Keratinocyte (primary cell): ENCODE results near the gene FN3KRP. TPM values are rescaled to one million over a fixed set of nuclear protein-coding genes. Genes with fewer than 3 reads are reported as not detected.

ENCODE experiments used
- DNase-seq: peaks from one replicate; pipeline ENCODE4 v3.0.0-alpha.2; 2011; ENCODE audit warnings: low read depth, missing footprints, low spot score
- FAIRE-seq: peaks from 2 replicates; lab custom pipeline; 2011; peaks lifted over from hg19 to GRCh38; lab: Jason Lieb, UNC
- H2AFZ ChIP-seq: 2 replicates; pipeline ENCODE4 v1.6.0; 2012; ENCODE audit warnings: low read length, control low read depth, inconsistent platforms; ENCODE audit not compliant: control insufficient read depth
- H3K27ac ChIP-seq: 2 replicates; pipeline ENCODE4 v1.5.1; 2011; ENCODE audit warnings: low read length; ENCODE audit not compliant: control insufficient read depth, insufficient read depth
- H3K27me3 ChIP-seq: 3 replicates; pipeline ENCODE4 v1.6.0; 2011; ENCODE audit warnings: low read length; ENCODE audit not compliant: control insufficient read depth, insufficient read depth; ENCODE audit errors: extremely low read depth
- H3K36me3 ChIP-seq, 2 experiments: 2 replicates in 1 of 2; 3 replicates in 1 of 2; pipeline ENCODE4 v1.5.1; 2011; ENCODE audit warnings: low read length in 2 of 2, mild to moderate bottlenecking in 1 of 2; ENCODE audit not compliant: control insufficient read depth in 2 of 2, insufficient read depth in 2 of 2; ENCODE audit errors: extremely low read depth in 1 of 2
- H3K4me1 ChIP-seq: 3 replicates; pipeline ENCODE4 v1.5.1; 2011; ENCODE audit warnings: low read length; ENCODE audit not compliant: control insufficient read depth, insufficient read depth; ENCODE audit errors: extremely low read depth
- H3K4me2 ChIP-seq: 3 replicates; pipeline ENCODE4 v1.6.0; 2011; ENCODE audit warnings: low read depth, low read length; ENCODE audit not compliant: control insufficient read depth, insufficient read depth; ENCODE audit errors: extremely low read depth
- H3K4me3 ChIP-seq, 3 experiments: fragments of 200-600 bp in 1 of 3; sonication (generic) in 1 of 3; 2 replicates in 2 of 3; 3 replicates in 1 of 3; pipeline ENCODE4 v1.5.1; 2011 to 2016; ENCODE audit warnings: low read length in 3 of 3, mild to moderate bottlenecking in 3 of 3, control low read depth in 2 of 3, inconsistent platforms in 1 of 3, low read depth in 1 of 3, mixed read lengths in 1 of 3, mixed run types in 1 of 3, moderate library complexity in 1 of 3; ENCODE audit not compliant: control insufficient read depth in 2 of 3, insufficient read depth in 2 of 3; ENCODE audit errors: extremely low read depth in 1 of 3
- H3K79me2 ChIP-seq: 2 replicates; pipeline ENCODE4 v1.6.0; 2012; ENCODE audit warnings: low read length; ENCODE audit not compliant: control insufficient read depth, insufficient read depth
- H3K9ac ChIP-seq: 3 replicates; pipeline ENCODE4 v1.6.0; 2011; ENCODE audit warnings: low read length; ENCODE audit not compliant: control insufficient read depth, insufficient read depth; ENCODE audit errors: extremely low read depth
- H3K9me1 ChIP-seq: 3 replicates; pipeline ENCODE4 v1.6.0; 2011; ENCODE audit warnings: low read length; ENCODE audit not compliant: control insufficient read depth, insufficient read depth; ENCODE audit errors: extremely low read depth
- H3K9me3 ChIP-seq: 2 replicates; pipeline ENCODE4 v1.5.1; 2012; ENCODE audit warnings: low read depth, low read length; ENCODE audit not compliant: control insufficient read depth
- H4K20me1 ChIP-seq: 3 replicates; pipeline ENCODE4 v1.6.0; 2011; ENCODE audit warnings: low read length; ENCODE audit not compliant: control insufficient read depth, insufficient read depth; ENCODE audit errors: extremely low read depth
- EZH2 ChIP-seq: IDR thresholded peaks from one replicate; pipeline ENCODE4 v1.6.1; 2012; ENCODE audit warnings: inconsistent platforms, mild to moderate bottlenecking, low read length, moderate library complexity
- dilution Hi-C: fragments of 300-500 bp; cut with MboI; formaldehyde crosslinking; loops from one replicate; pipeline ENCODE4 v1.7.0; 2020; ENCODE audit warnings: low sequenced_read_pairs; ENCODE audit not compliant: extremely low pct_ligation_motif_present
- polyA plus RNA-seq, 5 experiments: library from polyadenylated mRNA; depleted of rRNA in 3 of 5; stranded (reverse) in 3 of 5; stranded (forward) in 1 of 5; unstranded in 1 of 5; fragments of >200 nt; gene quantifications; 1 replicate in 1 of 5; 2 replicates in 3 of 5; 3 replicates in 1 of 5; pipeline versions ENCODE4 v1.2.1 to v1.2.3, GENCODE V29; 2011 to 2012; ENCODE audit warnings: missing spikeins in 2 of 5, low read depth in 1 of 5, low replicate concordance in 1 of 5
- TF ChIP-seq, protein P1 (sequence below), 3 experiments: IDR thresholded peaks in 1 of 3; conservative IDR thresholded peaks in 1 of 3; optimal IDR thresholded peaks in 1 of 3; 2 replicates in 2 of 3; 3 replicates in 1 of 3; pipeline versions ENCODE3 to v1.5.1; 2011; ENCODE audit warnings: low read length in 3 of 3, mild to moderate bottlenecking in 3 of 3, moderate library complexity in 2 of 3, control low read depth in 1 of 3, inconsistent platforms in 1 of 3; ENCODE audit not compliant: insufficient read depth in 2 of 3; ENCODE audit errors: extremely low read depth in 1 of 3

FN3KRP gene
- polyA plus RNA-seq, 1 donor (not counting 4 experiments of a cell fraction or from before 2014, with no cell fraction given): 25.7 TPM

GRCh38 chr17:82722341-82723013 is 6.0 kb downstream of the FN3KRP start:
- Histone ChIP-seq H3K9me3 (no peaks in the 10 kb centered on the region), H2AFZ (no peak overlapping the region), H3K4me3 (no peak overlapping the region), H3K9ac (no peak overlapping the region), H3K4me2 (no peak overlapping the region), H3K9me1 (no peaks in the 10 kb centered on the region), H4K20me1 (no peaks in the 10 kb centered on the region), H3K36me3 (peaks cover 18 to 26% of the 10 kb centered on the region in 2 experiments), H3K27me3 (no peaks in the 10 kb centered on the region), H3K4me1 (peaks cover 8% of the 10 kb centered on the region), H3K79me2 (peaks cover 10% of the 10 kb centered on the region), H3K27ac (no peak overlapping the region)
- dilution Hi-C loops: no loop called here
- no peak for TF ChIP-seq EZH2
- TF ChIP-seq, protein P1, sequence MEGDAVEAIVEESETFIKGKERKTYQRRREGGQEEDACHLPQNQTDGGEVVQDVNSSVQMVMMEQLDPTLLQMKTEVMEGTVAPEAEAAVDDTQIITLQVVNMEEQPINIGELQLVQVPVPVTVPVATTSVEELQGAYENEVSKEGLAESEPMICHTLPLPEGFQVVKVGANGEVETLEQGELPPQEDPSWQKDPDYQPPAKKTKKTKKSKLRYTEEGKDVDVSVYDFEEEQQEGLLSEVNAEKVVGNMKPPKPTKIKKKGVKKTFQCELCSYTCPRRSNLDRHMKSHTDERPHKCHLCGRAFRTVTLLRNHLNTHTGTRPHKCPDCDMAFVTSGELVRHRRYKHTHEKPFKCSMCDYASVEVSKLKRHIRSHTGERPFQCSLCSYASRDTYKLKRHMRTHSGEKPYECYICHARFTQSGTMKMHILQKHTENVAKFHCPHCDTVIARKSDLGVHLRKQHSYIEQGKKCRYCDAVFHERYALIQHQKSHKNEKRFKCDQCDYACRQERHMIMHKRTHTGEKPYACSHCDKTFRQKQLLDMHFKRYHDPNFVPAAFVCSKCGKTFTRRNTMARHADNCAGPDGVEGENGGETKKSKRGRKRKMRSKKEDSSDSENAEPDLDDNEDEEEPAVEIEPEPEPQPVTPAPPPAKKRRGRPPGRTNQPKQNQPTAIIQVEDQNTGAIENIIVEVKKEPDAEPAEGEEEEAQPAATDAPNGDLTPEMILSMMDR (optimal IDR thresholded peaks at IDR 0.05 in 1 of 3, IDR thresholded peaks at IDR 0.05 in 1 of 3, conservative IDR thresholded peaks at IDR 0.05 in 1 of 3; ENCODE audit: extremely low read depth in 1 of 3, insufficient read depth in 2 of 3, low read length in 3 of 3): no peak
- DNase-seq (no peak), FAIRE-seq (no peak)

DNA sequence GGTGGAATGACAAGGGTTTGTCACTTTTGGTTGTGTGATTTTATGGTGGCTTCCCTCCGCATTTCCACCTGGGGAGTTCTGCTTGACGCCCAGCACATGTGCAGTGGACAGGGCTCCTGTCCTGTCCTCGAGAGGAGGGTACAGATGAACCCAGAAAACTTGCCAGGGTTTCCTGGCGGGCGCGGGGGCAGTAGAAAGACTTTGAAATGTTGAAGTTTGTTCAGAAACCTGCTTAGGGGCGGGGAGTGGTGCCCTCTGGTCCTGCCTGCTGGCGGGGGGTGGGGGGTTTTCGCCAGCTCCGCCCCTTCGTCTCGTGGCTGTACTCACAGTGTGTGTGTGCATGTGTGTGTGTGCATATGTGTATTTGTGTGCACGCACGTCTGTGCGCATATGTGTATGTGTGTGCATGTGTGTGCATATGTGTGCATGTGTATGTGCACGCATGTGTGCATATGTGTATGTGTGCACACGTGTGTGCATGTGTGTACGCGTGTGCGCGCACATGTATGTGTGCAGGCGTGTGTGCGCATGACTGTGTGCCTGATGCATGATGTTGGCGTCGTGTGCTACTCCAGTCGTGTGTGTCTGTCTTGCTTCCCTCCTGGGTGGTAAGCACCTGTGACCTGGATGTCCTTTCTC is 6.8 kb downstream of the FN3KRP start:
- H4K20me1 ChIP-seq: no peaks in the 10 kb centered on the region
- H3K4me2 ChIP-seq: no peak overlapping the region
- H3K27ac ChIP-seq: no peak overlapping the region
- FAIRE-seq (no peak), DNase-seq (no peak)
- H3K36me3 ChIP-seq: peaks cover 18 to 23% of the 10 kb centered on the region in 2 experiments
- TF ChIP-seq, protein P1 (optimal IDR thresholded peaks at IDR 0.05 in 1 of 3, IDR thresholded peaks at IDR 0.05 in 1 of 3, conservative IDR thresholded peaks at IDR 0.05 in 1 of 3; ENCODE audit: extremely low read depth in 1 of 3, insufficient read depth in 2 of 3, low read length in 3 of 3): no peak
- TF ChIP-seq EZH2: no peak
- no peaks in the 10 kb centered on the region for H3K27me3 ChIP-seq
- no peaks in the 10 kb centered on the region for H3K4me1 ChIP-seq
- H2AFZ ChIP-seq: no peak overlapping the region
- no peak overlapping the region for H3K4me3 ChIP-seq
- H3K9ac ChIP-seq: no peak overlapping the region
- H3K9me1 ChIP-seq: no peaks in the 10 kb centered on the region
- dilution Hi-C loops: no loop called here
- peaks cover 3% of the 10 kb centered on the region for H3K79me2 ChIP-seq
- no peaks in the 10 kb centered on the region for H3K9me3 ChIP-seq
